Smooth muscle cell (in vitro differentiated cells): ENCODE measurements around the gene LRRC59. TPM values are rescaled to one million over a fixed set of nuclear protein-coding genes. Genes with fewer than 3 reads are reported as not detected.

ENCODE experiments used
- DNase-seq: peaks from one replicate; lab custom pipeline; 2025; ENCODE audit not compliant: unreplicated experiment; lab: John Stamatoyannopoulos, UW
- H2AFZ ChIP-seq: fragments of 200-600 bp; sonication (generic); 2 replicates; pipeline ENCODE4 v1.6.0; 2016; ENCODE audit warnings: antibody characterized with exemption, low read depth, mild to moderate bottlenecking
- H3F3A ChIP-seq: fragments of 200-600 bp; sonication (generic); 2 replicates; pipeline ENCODE4 v1.6.0; 2017; ENCODE audit warnings: antibody characterized with exemption, low read depth
- H3K27ac ChIP-seq: fragments of 200-600 bp; sonication (generic); 2 replicates; pipeline ENCODE4 v1.5.1; 2016; ENCODE audit warnings: low read depth, mild to moderate bottlenecking
- H3K27me3 ChIP-seq: fragments of 200-600 bp; sonication (generic); 2 replicates; pipeline ENCODE4 v1.6.1; 2016; ENCODE audit warnings: low read depth, mild to moderate bottlenecking
- H3K36me3 ChIP-seq: fragments of 200-600 bp; sonication (generic); 2 replicates; pipeline ENCODE4 v1.5.1; 2016; ENCODE audit warnings: low read depth
- H3K4me1 ChIP-seq: fragments of 200-600 bp; sonication (generic); 2 replicates; pipeline ENCODE4 v1.5.1; 2016; ENCODE audit warnings: low read depth
- H3K4me2 ChIP-seq: fragments of 200-600 bp; sonication (generic); 2 replicates; pipeline ENCODE4 v1.6.0; 2016; ENCODE audit warnings: mild to moderate bottlenecking
- H3K4me3 ChIP-seq: fragments of 200-600 bp; sonication (generic); 2 replicates; pipeline ENCODE4 v1.5.1; 2016; ENCODE audit warnings: mild to moderate bottlenecking
- H3K79me2 ChIP-seq: fragments of 200-600 bp; sonication (generic); 2 replicates; pipeline ENCODE4 v1.6.0; 2016; ENCODE audit warnings: low read depth, mild to moderate bottlenecking
- H3K9ac ChIP-seq: fragments of 200-600 bp; sonication (generic); 2 replicates; pipeline ENCODE4 v1.6.0; 2016; ENCODE audit warnings: low read depth
- H3K9me3 ChIP-seq: fragments of 200-600 bp; sonication (generic); replicated peaks from 2 replicates; pipeline ENCODE4 v1.5.1; 2016; ENCODE audit warnings: low read depth
- H4K20me1 ChIP-seq: fragments of 200-600 bp; sonication (generic); 2 replicates; pipeline ENCODE4 v1.6.0; 2016; ENCODE audit warnings: low read depth
- WGBS: methylation state at CpG from one replicate; pipeline ENCODE4 v1.1.7; 2016; ENCODE audit warnings: low lambda C conversion rate; 5-methylcytosine and 5-hydroxymethylcytosine counted together
- polyA plus RNA-seq: library from polyadenylated mRNA; unstranded; fragments of >200 nt; fragmentation: Nextera tagmentation; extraction: Ambion mirVana; gene quantifications from 2 replicates; pipeline ENCODE4 v1.2.1, GENCODE V29; 2016
- total RNA-seq: library from RNA; depleted of rRNA; stranded (reverse); fragments of >200 nt; gene quantifications from 2 replicates; pipeline ENCODE4 v1.2.3, GENCODE V29; 2014
- TF ChIP-seq, protein P1 (sequence below): fragments of 200-600 bp; sonication (generic); IDR thresholded peaks from 2 replicates; pipeline ENCODE4 v1.5.1; 2017; ENCODE audit warnings: borderline replicate concordance, mild to moderate bottlenecking, antibody characterized with exemption; ENCODE audit not compliant: insufficient read depth, poor library complexity, severe bottlenecking

The LRRC59 gene
- total and polyA plus RNA-seq, 2 experiments from 2014 or later = 160 to 161 TPM

DNA sequence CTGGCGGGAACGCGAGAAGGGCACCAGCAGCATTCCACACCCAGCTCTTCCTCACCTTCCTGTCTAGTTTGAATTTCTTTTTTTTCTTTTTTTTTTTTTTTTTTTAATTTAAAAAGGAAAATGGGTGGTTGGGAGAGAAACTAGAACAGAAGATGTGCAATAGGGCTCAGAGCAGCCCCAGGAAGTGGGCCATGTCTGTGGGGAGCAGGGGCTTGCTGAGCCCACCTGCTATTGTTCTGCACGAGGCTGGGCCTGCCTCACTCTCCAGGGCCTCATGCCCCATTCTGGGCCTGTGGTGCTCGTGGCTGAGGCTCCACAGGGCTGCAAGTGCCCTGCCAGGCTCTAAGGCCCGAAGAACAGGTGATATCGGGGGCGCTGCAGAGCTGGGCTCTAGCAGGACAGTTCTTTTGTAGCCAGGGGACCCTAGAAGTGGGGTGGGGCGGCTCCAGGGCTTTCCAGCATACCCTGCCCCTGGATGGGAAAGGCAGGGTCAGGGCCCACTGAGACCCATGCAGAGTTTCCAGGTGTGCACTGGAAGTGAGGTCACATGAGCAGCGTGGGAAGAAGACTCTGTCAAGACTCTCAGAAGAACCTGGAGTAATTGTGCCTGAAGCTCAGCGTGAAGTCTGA, 36.7 kb downstream of the LRRC59 start:
- Histone ChIP-seq H3K36me3 (no peaks in the 10 kb centered on the region), H3K27me3 (no peaks in the 10 kb centered on the region), H3K79me2 (no peaks in the 10 kb centered on the region), H3K9ac (no peak overlapping the region), H3K4me1 (peaks cover 13% of the 10 kb centered on the region), H3K4me2 (no peak overlapping the region), H2AFZ (no peak overlapping the region), H3F3A (peaks cover 9% of the 10 kb centered on the region), H3K4me3 (no peak overlapping the region), H3K9me3 (no peaks in the 10 kb centered on the region), H4K20me1 (peaks cover 5% of the 10 kb centered on the region), H3K27ac (no peak overlapping the region)
- TF ChIP-seq, protein P1, sequence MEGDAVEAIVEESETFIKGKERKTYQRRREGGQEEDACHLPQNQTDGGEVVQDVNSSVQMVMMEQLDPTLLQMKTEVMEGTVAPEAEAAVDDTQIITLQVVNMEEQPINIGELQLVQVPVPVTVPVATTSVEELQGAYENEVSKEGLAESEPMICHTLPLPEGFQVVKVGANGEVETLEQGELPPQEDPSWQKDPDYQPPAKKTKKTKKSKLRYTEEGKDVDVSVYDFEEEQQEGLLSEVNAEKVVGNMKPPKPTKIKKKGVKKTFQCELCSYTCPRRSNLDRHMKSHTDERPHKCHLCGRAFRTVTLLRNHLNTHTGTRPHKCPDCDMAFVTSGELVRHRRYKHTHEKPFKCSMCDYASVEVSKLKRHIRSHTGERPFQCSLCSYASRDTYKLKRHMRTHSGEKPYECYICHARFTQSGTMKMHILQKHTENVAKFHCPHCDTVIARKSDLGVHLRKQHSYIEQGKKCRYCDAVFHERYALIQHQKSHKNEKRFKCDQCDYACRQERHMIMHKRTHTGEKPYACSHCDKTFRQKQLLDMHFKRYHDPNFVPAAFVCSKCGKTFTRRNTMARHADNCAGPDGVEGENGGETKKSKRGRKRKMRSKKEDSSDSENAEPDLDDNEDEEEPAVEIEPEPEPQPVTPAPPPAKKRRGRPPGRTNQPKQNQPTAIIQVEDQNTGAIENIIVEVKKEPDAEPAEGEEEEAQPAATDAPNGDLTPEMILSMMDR = no peak
- no peak for DNase-seq
- WGBS = 95% methylated on average over 11 of the region's 11 CpGs

DNA sequence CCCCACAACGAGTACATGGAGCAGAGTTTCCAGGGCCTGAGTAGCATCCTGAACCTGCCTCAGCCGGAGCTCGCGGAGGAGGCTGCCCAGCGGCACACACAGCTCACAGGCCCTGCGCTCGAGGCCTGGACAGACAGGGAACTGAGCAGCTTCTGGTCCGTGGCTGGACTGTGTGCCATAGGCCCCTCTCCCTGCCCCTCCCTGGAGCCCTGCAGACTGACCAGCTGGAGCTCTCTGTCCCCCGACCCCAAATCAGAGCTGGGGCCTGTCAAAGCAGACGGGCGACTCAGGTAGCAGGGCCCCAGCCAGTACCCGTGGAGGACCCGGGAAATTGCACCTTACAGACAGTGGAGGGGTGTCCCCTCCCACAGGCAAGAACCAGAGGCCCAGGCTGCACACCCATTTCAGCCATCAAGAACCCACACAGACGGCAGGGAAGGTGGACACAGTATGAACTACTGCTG, 37.3 kb downstream of the LRRC59 start:
- 94% methylated on average over 14 of the region's 14 CpGs for WGBS
- peaks cover 13% of the 10 kb centered on the region for H3K4me1 ChIP-seq
- no peak overlapping the region for H3K9ac ChIP-seq
- TF ChIP-seq, protein P1 = no peak
- H3K27ac ChIP-seq = no peak overlapping the region
- no peak overlapping the region for H3K4me3 ChIP-seq
- H3K36me3 ChIP-seq = no peaks in the 10 kb centered on the region
- DNase-seq = no peak
- peaks cover 5% of the 10 kb centered on the region for H4K20me1 ChIP-seq
- H3K79me2 ChIP-seq = no peaks in the 10 kb centered on the region
- peaks cover 9% of the 10 kb centered on the region for H3F3A ChIP-seq
- H2AFZ ChIP-seq = no peak overlapping the region
- H3K27me3 ChIP-seq = no peaks in the 10 kb centered on the region
- no peaks in the 10 kb centered on the region for H3K9me3 ChIP-seq
- no peak overlapping the region for H3K4me2 ChIP-seq

DNA sequence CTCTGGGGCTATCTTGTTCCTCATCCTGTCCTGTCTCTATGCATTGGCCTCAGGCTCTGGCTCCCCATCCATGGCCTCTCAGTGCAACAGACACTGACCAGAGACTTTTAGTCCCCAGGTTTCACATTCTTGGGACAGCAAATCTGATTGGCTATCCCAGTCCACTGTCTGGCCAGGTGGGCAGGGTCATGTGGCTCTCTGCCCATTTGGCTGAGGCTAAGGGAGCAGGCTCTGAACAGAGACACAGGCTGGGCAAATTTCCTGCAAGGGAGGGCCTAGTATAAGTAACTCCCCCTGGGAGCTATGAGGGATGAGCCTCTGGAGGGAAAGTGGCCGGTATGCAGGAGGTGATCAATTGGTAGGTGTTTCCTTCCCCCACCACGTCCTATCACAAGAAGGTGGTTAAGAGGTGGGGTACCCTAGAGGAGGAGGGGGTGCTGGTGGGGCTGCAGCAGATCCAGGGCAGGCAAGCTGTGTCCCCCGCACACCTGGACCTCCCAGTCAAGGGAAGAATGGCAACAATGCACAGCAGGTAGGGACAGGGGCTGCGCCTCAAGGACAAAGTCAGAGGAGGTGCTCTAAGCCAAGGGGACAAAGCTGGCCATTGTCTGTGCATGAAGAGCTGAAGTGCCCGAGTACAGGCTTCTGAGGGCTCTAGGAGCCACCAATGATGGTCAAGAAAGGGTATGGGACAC, 38.2 kb downstream of the LRRC59 start:
- TF ChIP-seq, protein P1 = no peak
- no peaks in the 10 kb centered on the region for H3K9me3 ChIP-seq
- DNase-seq = no peak
- no peaks in the 10 kb centered on the region for H3K27me3 ChIP-seq
- WGBS = 91% methylated on average over 5 of the region's 5 CpGs
- no peak overlapping the region for H3K27ac ChIP-seq
- no peak overlapping the region for H3K4me3 ChIP-seq
- H3K9ac ChIP-seq = no peak overlapping the region
- H3K4me1 ChIP-seq = peaks cover 12% of the 10 kb centered on the region
- H4K20me1 ChIP-seq = peaks cover 5% of the 10 kb centered on the region
- H3K36me3 ChIP-seq = no peaks in the 10 kb centered on the region
- no peaks in the 10 kb centered on the region for H3K79me2 ChIP-seq
- H3F3A ChIP-seq = peaks cover 9% of the 10 kb centered on the region
- H3K4me2 ChIP-seq = no peak overlapping the region
- no peak overlapping the region for H2AFZ ChIP-seq
